ENCODE data around the gene POGK.

DNA sequence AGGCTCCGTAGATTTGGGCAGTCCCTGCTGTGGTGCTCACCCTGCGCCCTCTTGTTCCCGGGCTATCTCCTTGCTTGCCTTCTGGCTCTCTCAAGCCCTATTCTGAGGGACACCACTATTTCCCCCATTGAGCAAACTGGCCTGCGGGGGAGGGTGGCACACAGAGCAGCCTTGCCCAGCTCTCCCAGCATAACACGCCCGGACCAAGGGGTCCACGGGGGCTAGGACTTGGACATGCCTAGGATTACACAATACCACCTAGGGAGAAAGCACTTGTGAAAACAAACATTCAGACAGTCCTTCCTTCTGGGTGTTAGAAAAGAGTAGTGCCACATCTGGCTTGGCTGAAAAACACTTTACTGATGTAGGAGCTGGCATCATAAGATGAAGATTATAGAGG lies 29.4 kb downstream of the POGK start:
- TF ChIP-seq, protein P1, sequence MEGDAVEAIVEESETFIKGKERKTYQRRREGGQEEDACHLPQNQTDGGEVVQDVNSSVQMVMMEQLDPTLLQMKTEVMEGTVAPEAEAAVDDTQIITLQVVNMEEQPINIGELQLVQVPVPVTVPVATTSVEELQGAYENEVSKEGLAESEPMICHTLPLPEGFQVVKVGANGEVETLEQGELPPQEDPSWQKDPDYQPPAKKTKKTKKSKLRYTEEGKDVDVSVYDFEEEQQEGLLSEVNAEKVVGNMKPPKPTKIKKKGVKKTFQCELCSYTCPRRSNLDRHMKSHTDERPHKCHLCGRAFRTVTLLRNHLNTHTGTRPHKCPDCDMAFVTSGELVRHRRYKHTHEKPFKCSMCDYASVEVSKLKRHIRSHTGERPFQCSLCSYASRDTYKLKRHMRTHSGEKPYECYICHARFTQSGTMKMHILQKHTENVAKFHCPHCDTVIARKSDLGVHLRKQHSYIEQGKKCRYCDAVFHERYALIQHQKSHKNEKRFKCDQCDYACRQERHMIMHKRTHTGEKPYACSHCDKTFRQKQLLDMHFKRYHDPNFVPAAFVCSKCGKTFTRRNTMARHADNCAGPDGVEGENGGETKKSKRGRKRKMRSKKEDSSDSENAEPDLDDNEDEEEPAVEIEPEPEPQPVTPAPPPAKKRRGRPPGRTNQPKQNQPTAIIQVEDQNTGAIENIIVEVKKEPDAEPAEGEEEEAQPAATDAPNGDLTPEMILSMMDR (IDR thresholded peaks at IDR 0.05): no peak
- TF ChIP-seq EZH2phosphoT487 (IDR thresholded peaks at IDR 0.05) (no peak), EZH2 (IDR thresholded peaks at IDR 0.05) (no peak)

All from neural progenitor cell (in vitro differentiated cells).